ENCODE data around the gene CTNND2.

- no peak for TF ChIP-seq CTCF (IDR thresholded peaks at IDR 0.05)
- no peak for TF ChIP-seq REST (IDR thresholded peaks at IDR 0.05; ENCODE audit: low read depth, low read length)
- no peak for TF ChIP-seq TAF1 (IDR thresholded peaks at IDR 0.05; ENCODE audit: borderline replicate concordance, low read depth, low read length)
- no peak for TF ChIP-seq PBX3 (IDR thresholded peaks at IDR 0.05)
- TF ChIP-seq MXI1 (IDR thresholded peaks at IDR 0.05; ENCODE audit: low read depth, low read length): no peak
- no peak for TF ChIP-seq SMC3 (IDR thresholded peaks at IDR 0.05; ENCODE audit: low read depth, low read length)
- TF ChIP-seq RAD21 (IDR thresholded peaks at IDR 0.05; ENCODE audit: low read length): no peak
Measured at GRCh38 chr5:11596185-11596584, 308.1 kb downstream of the CTNND2 start.

All from SK-N-SH (cell line).